CD4-positive, alpha-beta T cell treated with Interleukin-15 for 1 hour (primary cell): ENCODE data around the gene BTG4.

Experiments used
- DNase-seq: peaks from one replicate; pipeline ENCODE4 v3.0.0-alpha.2; 2020

Gene BTG4

DNA sequence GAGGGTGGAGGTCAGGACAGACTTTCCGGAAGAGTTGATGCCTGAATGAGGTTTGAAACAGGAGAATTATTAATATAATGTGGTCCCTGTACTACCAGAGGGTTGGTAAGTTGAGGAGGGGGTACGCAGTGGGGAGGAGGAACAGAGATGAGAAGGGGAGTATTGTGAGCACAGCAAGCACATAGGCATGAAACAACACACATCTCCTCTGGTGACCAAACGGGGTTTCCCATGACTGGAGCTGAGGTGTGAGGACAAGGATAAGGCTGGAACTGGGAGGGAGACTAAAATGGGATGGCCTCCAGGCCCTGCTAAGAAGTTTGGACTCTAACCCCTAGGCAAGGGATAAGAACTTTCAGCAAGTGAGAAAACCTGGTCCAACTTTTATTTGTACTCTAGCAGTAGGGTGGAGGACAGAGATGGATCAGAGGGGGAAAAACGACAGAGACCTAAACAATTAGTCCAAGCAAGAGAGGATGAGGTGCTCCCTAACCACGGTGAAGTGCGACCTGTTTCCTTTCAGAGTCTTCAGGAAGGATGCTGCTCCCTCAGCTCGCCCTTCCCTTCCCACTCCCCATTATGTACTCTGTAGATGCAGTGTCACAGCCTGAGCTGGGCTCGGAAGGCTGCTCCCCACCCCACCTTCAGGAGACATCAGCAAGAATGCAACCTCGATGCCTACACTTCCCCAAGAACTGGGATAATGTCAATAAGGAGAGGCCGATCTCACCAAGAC, 59.2 kb downstream of the BTG4 start:
- no peak for DNase-seq

DNA sequence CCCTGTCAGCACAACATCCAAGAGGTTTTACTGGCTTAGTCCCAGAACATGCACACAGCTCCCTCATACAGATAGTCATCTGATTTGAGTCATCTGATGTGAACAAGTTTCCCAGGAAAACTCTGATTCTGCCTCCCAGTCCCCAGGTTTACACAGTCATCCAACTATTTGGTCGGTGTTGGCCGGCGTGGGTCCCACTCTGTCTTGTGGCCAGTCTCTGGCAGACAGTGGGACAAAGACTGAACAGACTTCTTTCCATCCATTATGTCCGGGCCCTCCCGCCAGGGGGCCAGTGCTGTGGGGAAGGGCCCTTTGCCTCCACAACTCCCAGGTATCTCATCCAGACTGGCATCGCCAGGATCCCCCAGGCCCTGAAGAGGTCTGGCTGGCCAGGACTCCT, 60.0 kb downstream of the BTG4 start:
- DNase-seq = no peak

DNA sequence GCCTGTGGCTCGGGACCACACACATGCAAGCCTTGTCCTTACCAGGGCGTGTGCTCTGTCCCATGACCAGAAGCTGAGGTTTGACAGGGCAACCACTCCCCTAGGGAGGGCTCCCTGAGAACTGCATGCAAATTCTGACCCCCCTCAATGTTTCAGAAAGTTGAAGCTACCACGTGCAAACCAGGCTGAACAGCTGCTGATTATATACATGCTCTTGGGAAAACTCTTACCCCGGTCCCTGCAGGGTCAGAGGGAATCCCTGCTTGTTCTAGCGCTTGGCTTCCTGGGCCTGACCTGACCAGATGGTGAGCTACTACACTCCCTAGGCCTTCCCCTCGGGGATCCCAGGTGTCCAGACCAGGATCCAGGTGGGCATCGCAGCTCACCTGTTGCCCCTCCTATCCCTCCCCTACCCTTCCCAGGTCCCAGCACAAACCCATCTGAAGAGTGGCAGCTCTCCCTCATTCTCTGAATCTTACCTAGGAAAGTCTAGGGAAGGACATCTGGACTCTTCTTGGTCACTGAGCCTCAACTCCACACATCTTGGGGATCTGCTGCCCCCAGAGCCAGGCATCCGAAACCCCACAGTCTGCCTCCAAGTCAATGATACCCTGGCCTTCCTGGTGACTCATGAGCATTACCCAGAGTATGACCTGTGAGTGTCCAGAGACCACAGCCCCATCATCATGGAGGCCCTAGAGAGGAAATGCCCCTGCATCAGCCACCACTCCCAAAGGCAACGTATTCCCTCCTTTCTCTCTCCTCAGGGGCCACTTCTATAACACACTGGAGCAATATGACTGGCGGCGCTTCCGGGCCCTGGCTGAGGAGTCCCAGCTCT, 61.5 kb downstream of the BTG4 start:
- no peak for DNase-seq

DNA sequence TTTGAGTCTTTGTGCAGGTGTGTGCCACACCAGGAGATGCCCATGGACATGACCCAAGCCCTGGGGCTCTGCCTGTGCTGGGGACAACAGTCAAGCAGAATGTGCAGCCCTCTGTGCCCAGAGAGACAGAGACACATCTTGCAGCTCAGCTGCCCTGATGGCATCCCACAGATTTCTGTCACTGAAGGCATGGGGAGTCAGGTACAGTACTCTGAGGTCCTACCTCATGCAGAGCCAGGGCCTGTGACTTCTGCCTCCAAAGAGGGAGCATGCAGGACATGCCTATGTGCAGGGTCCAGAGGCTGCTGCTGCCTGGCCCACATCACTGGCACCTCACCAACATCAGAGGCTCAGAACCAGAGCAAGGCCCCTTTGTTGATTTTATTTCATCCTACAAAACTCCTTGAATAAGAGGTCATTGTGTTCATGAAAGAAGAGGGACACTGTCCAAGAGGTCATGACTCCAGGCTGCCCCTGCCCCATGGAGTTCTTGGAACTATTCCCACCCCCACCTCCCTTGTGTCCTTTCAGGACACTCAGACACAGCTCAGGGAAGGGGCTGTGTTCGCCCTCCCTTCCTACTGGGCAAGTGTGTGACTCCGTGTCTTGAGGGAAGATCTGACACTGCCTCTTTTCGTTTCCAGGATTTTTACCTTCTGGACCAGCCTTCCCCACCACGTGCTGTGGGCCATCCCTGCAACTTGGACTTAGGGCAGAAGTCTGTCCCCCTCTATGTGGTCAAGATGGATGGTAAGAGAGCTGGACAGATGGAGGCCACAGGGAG, 62.3 kb downstream of the BTG4 start:
- DNase-seq = no peak

DNA sequence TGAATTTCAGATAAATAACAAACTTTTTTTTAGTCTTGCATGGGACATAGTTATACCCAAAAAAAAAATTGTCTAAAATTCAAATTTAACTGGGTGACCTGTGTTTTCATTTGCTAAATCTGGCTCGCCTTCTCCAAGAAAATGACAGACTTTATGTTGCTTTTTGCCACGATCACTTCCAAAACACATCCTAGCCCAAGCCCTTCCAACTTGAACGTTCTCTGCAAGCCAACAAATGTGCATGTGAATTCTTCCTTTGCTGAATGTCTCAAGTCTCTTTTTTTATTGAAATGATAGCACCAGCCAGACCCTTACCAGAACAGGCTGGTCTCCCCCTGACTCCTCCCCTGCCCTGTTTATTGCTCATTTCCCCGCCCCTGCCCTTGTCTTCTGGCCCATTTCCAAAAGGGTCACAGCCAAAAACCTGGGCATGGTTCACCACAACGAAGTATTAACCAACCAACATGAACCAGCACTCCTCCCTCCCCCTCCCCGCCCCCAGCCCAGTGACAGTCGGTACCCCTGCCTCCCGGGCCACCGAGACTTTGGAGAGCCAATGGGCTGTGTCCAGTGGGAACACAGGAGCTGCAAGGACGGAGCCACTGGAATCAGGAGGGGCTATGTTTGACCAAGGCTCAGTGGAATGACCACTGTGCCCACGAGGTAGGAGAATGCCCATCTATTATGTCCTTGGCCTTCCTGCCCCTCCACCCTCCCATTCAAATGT, 63.2 kb downstream of the BTG4 start:
- no peak for DNase-seq

DNA sequence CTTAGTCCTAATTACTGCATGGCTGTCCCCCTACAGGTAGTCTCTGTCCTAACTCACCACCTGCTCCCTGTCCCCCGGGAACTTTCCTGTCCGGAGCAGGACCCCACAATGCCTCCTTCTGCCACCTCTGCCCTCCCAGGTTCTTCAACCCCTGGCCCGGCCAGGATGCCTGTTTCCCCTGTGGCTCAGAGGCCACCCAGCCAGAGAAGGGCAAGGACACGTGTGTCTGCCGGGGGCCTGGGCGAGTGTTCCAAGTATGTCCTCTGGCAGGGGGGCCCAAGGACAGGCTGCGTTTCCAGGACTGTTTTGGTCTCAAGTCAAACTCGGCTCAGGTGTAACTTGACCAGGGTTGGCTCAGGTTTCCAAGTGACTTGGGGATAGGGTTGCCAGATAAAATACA, 63.8 kb downstream of the BTG4 start:
- no peak for DNase-seq

DNA sequence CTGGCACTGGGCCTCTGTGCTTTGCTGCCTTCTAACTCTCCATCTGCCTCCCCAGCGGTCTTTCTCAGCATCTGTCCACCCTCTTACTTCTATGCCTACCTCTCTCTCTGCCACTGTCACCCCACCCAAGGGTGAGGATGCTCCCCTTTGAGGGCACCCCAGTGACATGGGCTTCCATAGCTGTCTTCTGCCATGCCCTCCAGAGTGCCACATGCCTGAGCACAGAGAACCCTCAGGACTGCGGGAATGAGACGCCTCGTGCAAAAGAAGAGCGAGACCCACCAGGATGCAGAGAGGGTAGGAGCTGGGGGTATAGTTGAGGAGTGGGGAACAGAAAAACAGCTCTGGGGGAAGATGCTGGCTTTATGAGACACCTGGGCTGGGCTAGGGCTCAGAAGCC, 64.3 kb downstream of the BTG4 start:
- no peak for DNase-seq

DNA sequence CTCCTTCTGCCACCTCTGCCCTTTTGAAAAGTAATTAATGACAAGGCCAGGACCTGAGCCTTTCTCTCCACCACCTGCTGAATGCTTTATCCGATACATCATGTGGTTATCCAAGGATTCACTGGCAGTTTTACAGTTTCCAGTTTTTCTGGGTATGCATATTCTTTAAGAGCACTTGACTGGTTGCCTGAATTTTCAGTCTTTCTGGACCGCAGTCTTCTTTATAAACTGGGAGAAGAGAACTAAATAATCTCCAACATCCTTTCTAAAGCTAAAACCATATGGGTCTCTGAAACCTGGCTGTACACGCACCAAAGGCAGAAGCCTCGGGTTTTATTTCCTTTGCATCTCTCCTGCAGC, 65.1 kb downstream of the BTG4 start:
- DNase-seq = no peak

DNA sequence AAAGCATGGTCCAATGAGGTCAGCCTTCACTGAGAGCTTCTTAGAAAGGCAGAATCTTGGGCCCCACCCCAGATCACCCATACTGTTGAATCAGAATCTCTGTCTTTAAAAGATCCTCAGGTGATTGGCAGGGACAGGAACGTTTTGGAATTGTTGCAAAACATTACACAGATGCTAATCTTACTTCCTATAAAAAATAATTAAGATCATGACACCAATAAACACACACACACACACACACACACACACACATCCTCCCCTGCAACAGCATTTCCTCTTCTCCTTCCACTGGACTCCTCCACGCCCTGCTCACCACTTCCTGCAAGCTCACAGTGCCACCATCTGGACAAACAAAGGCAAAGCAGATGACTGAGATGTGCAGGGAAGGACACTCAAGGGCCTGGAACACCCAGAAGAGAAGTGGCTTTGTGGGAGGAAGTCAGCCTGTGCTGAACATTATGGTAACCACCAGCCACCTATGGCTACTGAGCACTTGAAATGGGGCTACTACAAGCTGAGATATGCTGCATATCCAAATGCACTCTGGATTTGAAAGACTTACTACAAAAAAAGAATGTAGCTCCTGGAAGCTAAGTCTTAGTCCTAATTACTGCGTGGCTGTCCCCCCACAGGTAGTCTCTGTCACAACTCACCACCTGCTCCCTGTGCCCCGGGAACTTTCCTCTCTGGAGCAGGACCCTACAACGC, 65.6 kb downstream of the BTG4 start:
- peak; percentile 92 for DNase-seq

DNA sequence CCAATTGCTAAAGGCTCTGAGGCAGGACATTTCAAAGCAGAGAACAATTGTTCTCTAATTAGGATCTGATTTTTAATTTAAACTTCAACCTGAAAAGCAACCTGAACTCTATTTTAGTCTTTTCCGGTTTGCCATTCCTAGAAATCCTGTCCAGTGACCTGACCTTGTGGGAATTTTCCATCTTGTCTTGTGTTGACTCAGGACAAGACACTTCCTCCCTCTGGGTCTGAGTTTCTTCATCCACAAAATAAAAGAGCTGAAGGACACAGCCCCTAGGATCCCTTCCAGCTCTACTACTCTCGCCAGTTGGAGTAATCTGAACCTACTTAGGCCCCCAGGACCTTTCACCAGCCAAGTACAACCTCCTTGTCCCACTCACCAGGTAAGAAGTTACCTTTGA, 66.6 kb downstream of the BTG4 start:
- no peak for DNase-seq
